Heart right ventricle (tissue), 16 donors: ENCODE data around the gene PIK3CG. TPM values are rescaled to one million over a fixed set of nuclear protein-coding genes. Genes with fewer than 3 reads are reported as not detected.

ENCODE experiments used
- ATAC-seq, 8 donors: fragments of 200-7000 bp; cut with Tn5 transposase; one replicate each; pipeline ENCODE4 v1.9.1; 2020; ENCODE audit warnings: mild to moderate bottlenecking in 8 of 8, moderate library complexity in 8 of 8, moderate number of reproducible peaks in 1 of 8
- DNase-seq, 2 donors: peaks; one replicate each; pipeline ENCODE4 v3.0.0-alpha.2; 2020
- H3K27ac ChIP-seq, 10 donors: fragments of 200-600 bp; sonication (generic) in 2 of 10; one replicate each; pipeline versions ENCODE4 v1.5.0 to v1.8.0; 2020 to 2022; ENCODE audit warnings: mild to moderate bottlenecking in 3 of 10
- H3K27me3 ChIP-seq, 7 donors: fragments of 200-600 bp; one replicate each; pipeline ENCODE4 v1.8.0; 2021 to 2022; ENCODE audit warnings: mild to moderate bottlenecking in 2 of 7
- H3K36me3 ChIP-seq, 9 donors: fragments of 200-600 bp; sonication (generic) in 1 of 9; one replicate each; pipeline versions ENCODE4 v1.5.0 to v1.8.0; 2020 to 2022; ENCODE audit warnings: mild to moderate bottlenecking in 2 of 9
- H3K4me1 ChIP-seq, 9 donors: fragments of 200-600 bp; sonication (generic) in 1 of 9; one replicate each; pipeline versions ENCODE4 v1.5.0 to v1.8.0; 2020 to 2022; ENCODE audit warnings: mild to moderate bottlenecking in 4 of 9
- H3K4me3 ChIP-seq, 10 donors: fragments of 200-600 bp; sonication (generic) in 2 of 10; one replicate each; pipeline versions ENCODE4 v1.5.0 to v1.8.0; 2020 to 2022; ENCODE audit warnings: mild to moderate bottlenecking in 7 of 10, moderate library complexity in 2 of 10
- H3K9me3 ChIP-seq, 11 donors: fragments of 200-600 bp in 10 of 11; sonication (generic) in 2 of 11; one replicate each; pipeline versions ENCODE4 v1.5.0 to v1.8.0; 2013 to 2022; ENCODE audit warnings: mild to moderate bottlenecking in 2 of 11, control low read depth in 1 of 11, moderate library complexity in 1 of 11
- WGBS, 2 donors: extraction: QIAGEN DNeasy Blood & Tissue Kit; methylation state at CpG; one replicate each; pipeline ENCODE4 v1.1.7; 2013; ENCODE audit warnings: inconsistent platforms in 1 of 2; 5-methylcytosine and 5-hydroxymethylcytosine counted together
- intact Hi-C, 10 donors: fragments of 100-400 bp; cut with DNase I; formaldehyde crosslinking; loops; one replicate each; pipeline versions ENCODE4 v1.11.1 to v1.14.2; 2022
- polyA plus RNA-seq, 2 donors: library from polyadenylated mRNA; stranded (reverse); fragments of 200-250 nt; gene quantifications; one replicate each; pipeline ENCODE4 v1.2.3, GENCODE V29; 2013
- total RNA-seq, 10 donors: library from RNA; stranded (reverse); fragmentation: NEBNext Ultra II Directional in 3 of 10; extraction: Animal tissue kit (Norgen Biotek cat#: 25700) in 3 of 10; gene quantifications; one replicate each; pipeline versions ENCODE4 v1.2.1 to v1.2.4, GENCODE V29; 2021 to 2023
- TF ChIP-seq, protein P1 (sequence below), 9 donors: fragments of 200-600 bp; sonication (generic) in 2 of 9; IDR thresholded peaks; one replicate each; pipeline versions ENCODE4 v1.5.0 to v1.8.0; 2021 to 2022; ENCODE audit warnings: antibody characterized with exemption in 9 of 9, mild to moderate bottlenecking in 5 of 9, moderate library complexity in 1 of 9
- donor health status: Arrhythmogenic right ventricular cardiomyopathy.
- donor health status: ischemic (EF 13 %, LVEDD 7.1; RV severe dilation, severe dysfunction).
- donor health status: healthy with polysubstance abuse.
- donor health status: DM: no; HTN: yes; CAD: no.
- donor health status: DM: no; HTN: no; CAD: no.
- donor health status: ischemic (EF 25% LVEDD 6.9; RV normal size, moderate dysfunction).
- donor health status: ischemic (EF 25% LVEDD 5.7; RV mildly dilated, moderate dysfunction).
- donor health status: healthy.
- donor health status: DM: yes; HTN: yes; CAD: no.
- donor health status: Ischemic cardiomyopathy.
- donor health status: ischemic (EF 35%, LVEDD 5.7; RV mildly dilated, moderate dysfunction).
- donor health status: nonischemic (EF 11% LVEDD 7.7; RV severe dilation, severe dysfunction).
- donor health status: DM: yes; HTN: yes; CAD: no.
- donor health status: PGD.
- donor health status: ischemic (EF 29% LVEDD 5.4; RV normal size, mild dysfunction).
- donor health status: nonischemic (EF 23%, LVEDD 6.1; RV moderate dilation, normal function).

Gene PIK3CG
- total and polyA plus RNA-seq, 12 donors: 0.16 to 6.8 (median 2.0) TPM

DNA sequence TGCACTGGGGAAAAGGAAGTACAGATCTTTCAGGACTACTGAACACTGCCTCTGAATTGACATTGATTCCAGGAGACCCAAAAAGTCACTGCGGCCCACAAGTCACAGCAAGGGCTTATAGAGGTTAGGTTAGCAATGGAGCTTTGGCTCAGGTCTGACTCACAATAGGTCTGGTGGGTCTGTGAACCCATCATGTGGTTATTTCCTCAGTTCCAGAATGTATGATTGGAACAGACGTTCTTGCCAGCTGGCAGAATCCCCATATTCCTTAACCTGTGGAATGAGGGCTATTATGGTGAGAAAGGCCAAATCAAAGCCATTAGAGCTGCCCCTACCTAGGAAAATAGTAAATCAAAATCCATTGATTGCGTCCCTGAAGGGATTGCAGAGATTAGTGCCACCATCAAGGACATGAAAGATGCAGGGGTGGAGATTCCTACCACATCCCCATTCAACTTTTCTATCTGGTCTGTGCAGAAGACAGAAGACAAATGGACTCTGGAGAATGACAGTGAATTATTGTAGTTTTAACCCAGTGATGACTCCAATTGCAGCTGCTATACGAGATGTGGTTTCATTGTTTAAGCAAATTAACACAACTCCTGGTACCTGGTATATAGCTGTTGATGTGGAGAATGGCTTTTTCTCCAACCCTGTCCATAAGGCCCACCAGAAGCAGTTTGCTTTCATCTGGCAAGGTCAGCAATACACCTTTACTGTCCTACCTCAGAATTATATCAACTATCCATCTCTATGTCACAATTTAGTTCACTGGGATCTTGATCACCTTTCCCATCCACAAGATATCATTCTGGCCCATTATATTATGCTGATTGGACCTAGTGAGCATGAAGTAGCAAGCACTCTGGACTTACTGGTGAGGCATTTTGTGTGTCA is 44.5 kb upstream of the PIK3CG start:
- ATAC-seq (no peak), DNase-seq (no peak)
- H3K27me3 ChIP-seq: no peaks in the 10 kb centered on the region
- H3K4me1 ChIP-seq: peaks cover 0 to 3% (median 0%) of the 10 kb centered on the region in 9 donors
- TF ChIP-seq, protein P1, sequence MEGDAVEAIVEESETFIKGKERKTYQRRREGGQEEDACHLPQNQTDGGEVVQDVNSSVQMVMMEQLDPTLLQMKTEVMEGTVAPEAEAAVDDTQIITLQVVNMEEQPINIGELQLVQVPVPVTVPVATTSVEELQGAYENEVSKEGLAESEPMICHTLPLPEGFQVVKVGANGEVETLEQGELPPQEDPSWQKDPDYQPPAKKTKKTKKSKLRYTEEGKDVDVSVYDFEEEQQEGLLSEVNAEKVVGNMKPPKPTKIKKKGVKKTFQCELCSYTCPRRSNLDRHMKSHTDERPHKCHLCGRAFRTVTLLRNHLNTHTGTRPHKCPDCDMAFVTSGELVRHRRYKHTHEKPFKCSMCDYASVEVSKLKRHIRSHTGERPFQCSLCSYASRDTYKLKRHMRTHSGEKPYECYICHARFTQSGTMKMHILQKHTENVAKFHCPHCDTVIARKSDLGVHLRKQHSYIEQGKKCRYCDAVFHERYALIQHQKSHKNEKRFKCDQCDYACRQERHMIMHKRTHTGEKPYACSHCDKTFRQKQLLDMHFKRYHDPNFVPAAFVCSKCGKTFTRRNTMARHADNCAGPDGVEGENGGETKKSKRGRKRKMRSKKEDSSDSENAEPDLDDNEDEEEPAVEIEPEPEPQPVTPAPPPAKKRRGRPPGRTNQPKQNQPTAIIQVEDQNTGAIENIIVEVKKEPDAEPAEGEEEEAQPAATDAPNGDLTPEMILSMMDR (IDR thresholded peaks at IDR 0.05): no peak
- no peaks in the 10 kb centered on the region for H3K9me3 ChIP-seq
- no peak overlapping the region for H3K27ac ChIP-seq
- intact Hi-C loops: no loop called here
- H3K36me3 ChIP-seq: no peaks in the 10 kb centered on the region
- H3K4me3 ChIP-seq: no peak overlapping the region
- 89 to 90% methylated on average over 4 of the region's 4 CpGs for WGBS, 2 donors

DNA sequence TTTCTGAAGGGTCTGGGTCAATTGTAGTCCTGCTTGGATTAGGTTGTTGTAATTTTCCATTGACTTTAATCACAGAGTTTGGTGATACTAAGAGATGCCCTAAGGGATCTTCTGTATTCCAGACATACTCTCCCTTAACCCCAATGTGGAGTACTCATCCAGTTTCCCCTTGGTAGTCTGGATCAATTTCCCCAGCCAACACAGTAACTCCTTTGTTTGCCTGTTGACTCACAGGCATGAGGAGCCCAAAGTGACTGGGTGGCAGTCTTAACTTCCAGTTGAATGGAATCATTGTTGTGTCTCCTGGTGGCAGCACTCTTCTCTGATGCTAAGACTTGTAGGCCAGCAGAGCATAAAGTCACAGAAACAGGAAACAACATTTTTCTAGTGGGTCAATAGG is 41.5 kb upstream of the PIK3CG start:
- Histone ChIP-seq H3K9me3 (no peaks in the 10 kb centered on the region), H3K4me3 (no peak overlapping the region), H3K4me1 (no peaks in the 10 kb centered on the region), H3K27me3 (no peaks in the 10 kb centered on the region), H3K36me3 (no peaks in the 10 kb centered on the region), H3K27ac (no peak overlapping the region)
- TF ChIP-seq, protein P1 (IDR thresholded peaks at IDR 0.05): no peak
- intact Hi-C loops: no loop called here
- ATAC-seq (no peak), DNase-seq (no peak)

DNA sequence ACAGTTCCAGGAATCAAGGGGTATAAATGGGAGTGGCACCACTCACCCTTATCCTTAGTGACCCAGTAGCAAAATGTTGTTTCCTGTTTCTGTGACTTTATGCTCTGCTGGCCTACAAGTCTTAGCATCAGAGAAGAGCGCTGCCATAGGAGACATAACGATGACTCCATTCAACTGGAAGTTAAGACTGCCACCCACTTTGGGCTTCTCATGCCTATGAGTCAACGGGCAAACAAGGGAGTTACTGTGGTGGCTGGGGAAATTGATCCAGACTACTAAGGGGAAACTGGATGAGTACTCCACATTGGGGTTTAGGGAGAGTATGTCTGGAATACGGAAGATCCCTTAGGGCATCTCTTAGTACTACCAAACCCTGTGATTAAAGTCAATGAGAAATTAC is 40.6 kb upstream of the PIK3CG start:
- Histone ChIP-seq H3K27me3 (no peaks in the 10 kb centered on the region), H3K36me3 (no peaks in the 10 kb centered on the region), H3K4me3 (no peak overlapping the region), H3K9me3 (peaks cover 0 to 6% (median 0%) of the 10 kb centered on the region in 11 donors), H3K27ac (no peak overlapping the region), H3K4me1 (no peaks in the 10 kb centered on the region)
- TF ChIP-seq, protein P1 (IDR thresholded peaks at IDR 0.05): no peak
- DNase-seq: no peak
- intact Hi-C loops: no loop called here
- no peak for ATAC-seq
- WGBS, 2 donors: 92 to 96% methylated on average over 4 of the region's 4 CpGs

DNA sequence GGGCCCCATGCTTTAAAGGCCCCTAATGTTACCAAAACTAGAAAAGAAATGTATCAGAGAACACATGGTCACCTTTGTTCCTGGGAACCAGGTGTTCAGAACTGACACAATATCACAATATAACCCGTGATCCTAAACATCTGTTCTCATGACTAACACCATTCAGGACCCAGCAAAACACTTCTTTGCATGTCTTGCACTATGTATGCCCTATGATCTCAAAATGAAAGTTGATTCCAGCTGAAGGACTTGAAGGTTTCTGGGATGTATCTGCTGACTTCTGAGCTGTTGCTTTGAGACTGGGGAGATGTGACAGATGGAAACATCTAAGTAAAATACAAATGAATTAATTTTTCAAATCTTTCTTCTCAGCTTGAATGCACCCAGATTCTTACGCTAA is 37.5 kb upstream of the PIK3CG start:
- Histone ChIP-seq H3K9me3 (peaks cover 0 to 14% (median 0%) of the 10 kb centered on the region in 11 donors), H3K27ac (no peak overlapping the region), H3K4me1 (no peaks in the 10 kb centered on the region), H3K27me3 (no peaks in the 10 kb centered on the region), H3K4me3 (no peak overlapping the region), H3K36me3 (no peaks in the 10 kb centered on the region)
- TF ChIP-seq, protein P1 (IDR thresholded peaks at IDR 0.05): no peak
- intact Hi-C loops: no loop called here
- DNase-seq: no peak
- WGBS, 2 donors: 78 to 82% methylated on average over 2 of the region's 2 CpGs
- ATAC-seq: no peak
